ENCODE measurements around the gene KRT77. TPM values are rescaled to one million over a fixed set of nuclear protein-coding genes. Genes with fewer than 3 reads are reported as not detected.

Gene KRT77
- total and polyA plus RNA-seq, 2 donors (not counting 1 experiment from before 2014, with no cell fraction given), result not detected

GRCh38 chr12:52646613-52647012, 56.7 kb downstream of the KRT77 start:
- H4K20me1 ChIP-seq (ENCODE audit: control insufficient read depth, extremely low read depth, insufficient read depth, low read length), result no peaks in the 10 kb centered on the region
- H3K4me3 ChIP-seq (replicated peaks in 1 of 4; ENCODE audit: control extremely low read depth in 1 of 4, insufficient read depth in 1 of 4, low read depth in 3 of 4, low read length in 4 of 4), result no peak overlapping the region
- DNase-seq (ENCODE audit: low read depth in 2 of 2), result no peak
- no peak overlapping the region for H3K9ac ChIP-seq (ENCODE audit: insufficient read depth, low read length)
- peaks cover 3% of the 10 kb centered on the region for H3K27me3 ChIP-seq (ENCODE audit: control insufficient read depth, insufficient read depth, low read length)
- no peak overlapping the region for H2AFZ ChIP-seq (ENCODE audit: low read length)
- no peak overlapping the region for H3K4me2 ChIP-seq (ENCODE audit: extremely low read depth, insufficient read depth, low read length)
- no peaks in the 10 kb centered on the region for H3K79me2 ChIP-seq (ENCODE audit: control insufficient read depth, insufficient read depth, low read length)
- no peaks in the 10 kb centered on the region for H3K4me1 ChIP-seq (ENCODE audit: control insufficient read depth, extremely low read depth, insufficient read depth, low read length)
- TF ChIP-seq EZH2 (IDR thresholded peaks at IDR 0.05; ENCODE audit: low read length, missing control alignments) (no peak), CTCF (conservative IDR thresholded peaks at IDR 0.05 in 1 of 2, IDR thresholded peaks at IDR 0.05 in 1 of 2; ENCODE audit: low read depth in 1 of 2, low read length in 2 of 2) (no peak)
- no peaks in the 10 kb centered on the region for H3K9me3 ChIP-seq (ENCODE audit: control insufficient read depth, insufficient read depth, low read depth, low read length)
- no peak overlapping the region for H3K27ac ChIP-seq (ENCODE audit: insufficient read depth, low read length)
- H3K36me3 ChIP-seq (ENCODE audit: control insufficient read depth, insufficient read depth, low read length), result no peaks in the 10 kb centered on the region

- H4K20me1 ChIP-seq (ENCODE audit: control insufficient read depth, extremely low read depth, insufficient read depth, low read length), result no peaks in the 10 kb centered on the region
- no peaks in the 10 kb centered on the region for H3K9me3 ChIP-seq (ENCODE audit: control insufficient read depth, insufficient read depth, low read depth, low read length)
- TF ChIP-seq EZH2 (IDR thresholded peaks at IDR 0.05; ENCODE audit: low read length, missing control alignments) (no peak), CTCF (conservative IDR thresholded peaks at IDR 0.05 in 1 of 2, IDR thresholded peaks at IDR 0.05 in 1 of 2; ENCODE audit: low read depth in 1 of 2, low read length in 2 of 2) (no peak)
- H3K79me2 ChIP-seq (ENCODE audit: control insufficient read depth, insufficient read depth, low read length), result no peaks in the 10 kb centered on the region
- no peak overlapping the region for H3K4me2 ChIP-seq (ENCODE audit: extremely low read depth, insufficient read depth, low read length)
- H2AFZ ChIP-seq (ENCODE audit: low read length), result no peak overlapping the region
- no peak overlapping the region for H3K9ac ChIP-seq (ENCODE audit: insufficient read depth, low read length)
- H3K36me3 ChIP-seq (ENCODE audit: control insufficient read depth, insufficient read depth, low read length), result no peaks in the 10 kb centered on the region
- H3K27ac ChIP-seq (ENCODE audit: insufficient read depth, low read length), result no peak overlapping the region
- H3K4me3 ChIP-seq (replicated peaks in 1 of 4; ENCODE audit: control extremely low read depth in 1 of 4, insufficient read depth in 1 of 4, low read depth in 3 of 4, low read length in 4 of 4), result no peak overlapping the region
- H3K27me3 ChIP-seq (ENCODE audit: control insufficient read depth, insufficient read depth, low read length), result peaks cover 3% of the 10 kb centered on the region
- no peak for DNase-seq (ENCODE audit: low read depth in 2 of 2)
- no peaks in the 10 kb centered on the region for H3K4me1 ChIP-seq (ENCODE audit: control insufficient read depth, extremely low read depth, insufficient read depth, low read length)
Measured at GRCh38 chr12:52645982-52646381, 57.3 kb downstream of the KRT77 start.

- DNase-seq (ENCODE audit: low read depth in 2 of 2), result no peak
- Histone ChIP-seq H4K20me1 (ENCODE audit: control insufficient read depth, extremely low read depth, insufficient read depth, low read length) (no peaks in the 10 kb centered on the region), H3K79me2 (ENCODE audit: control insufficient read depth, insufficient read depth, low read length) (no peaks in the 10 kb centered on the region), H3K9me3 (ENCODE audit: control insufficient read depth, insufficient read depth, low read depth, low read length) (no peaks in the 10 kb centered on the region), H3K27me3 (ENCODE audit: control insufficient read depth, insufficient read depth, low read length) (peaks cover 3% of the 10 kb centered on the region), H2AFZ (ENCODE audit: low read length) (no peak overlapping the region), H3K36me3 (ENCODE audit: control insufficient read depth, insufficient read depth, low read length) (no peaks in the 10 kb centered on the region), H3K9ac (ENCODE audit: insufficient read depth, low read length) (no peak overlapping the region), H3K27ac (ENCODE audit: insufficient read depth, low read length) (no peak overlapping the region), H3K4me3 (replicated peaks in 1 of 4; ENCODE audit: control extremely low read depth in 1 of 4, insufficient read depth in 1 of 4, low read depth in 3 of 4, low read length in 4 of 4) (no peak overlapping the region), H3K4me2 (ENCODE audit: extremely low read depth, insufficient read depth, low read length) (no peak overlapping the region), H3K4me1 (ENCODE audit: control insufficient read depth, extremely low read depth, insufficient read depth, low read length) (no peaks in the 10 kb centered on the region)
- TF ChIP-seq EZH2 (IDR thresholded peaks at IDR 0.05; ENCODE audit: low read length, missing control alignments), result no peak
- no peak for TF ChIP-seq CTCF (conservative IDR thresholded peaks at IDR 0.05 in 1 of 2, IDR thresholded peaks at IDR 0.05 in 1 of 2; ENCODE audit: low read depth in 1 of 2, low read length in 2 of 2)
Measured at GRCh38 chr12:52645120-52645761, 58.1 kb downstream of the KRT77 start.
